ENCODE results near the gene COG2.
"Not testable (repeated sequence)": the region's sequence is repeated elsewhere in the genome, so short reads cannot be mapped to it uniquely, and the experiment has no call there.

The COG2 gene

DNA sequence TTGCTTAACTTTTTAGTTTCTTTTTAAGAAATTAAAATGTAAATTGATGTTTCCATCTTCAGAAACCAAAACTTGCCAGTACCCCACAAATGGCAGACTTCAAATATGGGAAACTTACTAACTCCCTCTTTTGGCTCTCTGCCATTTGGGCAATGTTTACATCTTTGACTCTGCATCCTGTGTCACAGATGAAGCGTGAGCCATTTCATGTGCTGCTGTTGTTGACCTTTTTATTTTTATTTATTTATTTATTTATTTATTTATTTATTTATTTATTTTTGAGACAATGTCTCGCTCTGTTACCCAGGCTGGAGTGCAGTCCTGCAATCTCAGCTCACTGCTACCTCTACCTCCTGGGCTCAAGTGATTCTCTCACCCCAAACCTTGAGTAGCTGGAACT, 16.0 kb upstream of the COG2 start:
- no peak for DNase-seq (ENCODE audit: low read depth, low spot score)

DNA sequence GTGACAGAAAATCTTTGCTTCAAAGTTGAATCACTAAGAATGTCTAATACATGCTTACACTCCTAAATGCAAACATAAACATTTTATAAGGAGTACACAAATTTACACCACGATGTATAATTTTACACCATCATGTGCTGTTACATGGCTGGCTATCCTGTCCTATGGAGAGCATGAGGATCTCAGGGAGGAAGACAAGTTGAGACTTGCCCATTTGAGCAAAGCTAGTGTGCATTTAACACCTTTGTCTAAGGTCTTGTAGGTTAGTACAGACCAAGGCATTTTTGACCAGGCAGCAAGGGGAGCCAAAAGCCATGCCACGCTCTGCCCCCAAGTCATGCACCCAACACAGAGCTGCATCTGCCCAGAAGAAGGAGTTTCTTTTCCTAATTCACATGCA, 14.5 kb upstream of the COG2 start:
- no peak for DNase-seq (ENCODE audit: low read depth, low spot score)

DNA sequence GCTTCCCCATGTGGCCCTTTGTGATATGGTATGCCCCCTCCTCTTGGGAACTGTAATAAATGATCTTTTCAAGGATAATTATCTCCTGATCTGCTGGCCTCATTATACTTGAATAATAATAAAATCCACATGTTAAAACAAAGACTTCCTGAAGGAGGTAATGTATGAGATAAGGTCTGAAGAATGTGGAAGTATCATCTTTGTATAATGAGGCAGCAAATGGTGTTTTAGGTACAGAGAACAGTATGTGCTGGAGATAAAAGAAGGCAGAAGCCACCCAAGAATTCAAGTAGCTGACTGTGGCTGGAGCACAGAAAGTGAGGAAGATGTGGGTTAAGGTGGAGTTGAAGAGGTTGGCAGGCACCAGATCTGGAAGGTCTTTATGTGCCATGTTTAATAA, 12.8 kb upstream of the COG2 start:
- no peak for DNase-seq (ENCODE audit: low read depth, low spot score)

DNA sequence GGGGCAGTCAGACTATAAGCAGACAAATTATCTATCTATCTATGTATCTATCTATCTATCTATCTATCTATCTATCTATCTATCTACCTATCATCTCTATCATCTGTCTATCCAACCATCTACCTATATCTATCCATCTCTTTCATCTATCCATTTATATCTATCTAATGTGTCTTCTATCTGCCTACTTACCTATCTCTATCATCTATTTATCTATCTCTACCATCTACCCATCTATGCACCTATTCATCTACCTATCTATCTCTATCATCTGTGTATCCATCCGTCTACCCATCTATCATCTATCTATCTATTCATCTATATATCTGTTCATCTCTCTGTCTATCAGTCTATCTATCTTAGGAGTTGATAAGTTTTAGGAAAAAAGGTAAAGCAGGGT, 10.8 kb upstream of the COG2 start:
- no peak for DNase-seq (ENCODE audit: low read depth, low spot score)

DNA sequence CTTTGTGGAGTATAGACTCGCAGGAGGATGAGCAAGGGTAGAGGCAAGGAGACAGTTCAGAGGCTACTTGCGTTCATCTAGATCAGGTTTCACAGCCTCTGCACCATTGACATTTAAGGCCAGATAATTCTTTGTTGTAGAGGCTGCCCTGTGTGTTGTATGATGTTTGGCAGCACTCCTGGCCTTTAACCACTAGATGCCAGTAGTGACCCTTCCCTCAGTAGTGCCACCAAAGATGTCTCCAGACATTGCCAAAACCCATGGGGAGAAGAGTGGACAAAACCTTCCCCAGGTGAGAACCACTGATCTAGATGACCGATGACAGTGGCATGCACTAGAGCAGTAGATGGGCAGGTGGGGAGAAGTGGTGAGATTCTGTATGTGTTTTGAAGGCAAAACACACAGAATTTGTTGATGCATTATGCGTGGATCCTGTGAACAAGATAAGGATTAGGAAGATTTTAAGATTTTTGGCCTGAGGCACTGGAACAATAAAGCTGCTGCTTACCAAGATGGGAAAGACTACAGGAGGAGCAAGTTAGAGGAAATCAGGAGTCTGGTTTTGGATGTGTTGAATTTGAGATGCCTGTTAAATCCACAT, 9.9 kb upstream of the COG2 start:
- DNase-seq (ENCODE audit: low read depth, low spot score), result peak; percentile 50

DNA sequence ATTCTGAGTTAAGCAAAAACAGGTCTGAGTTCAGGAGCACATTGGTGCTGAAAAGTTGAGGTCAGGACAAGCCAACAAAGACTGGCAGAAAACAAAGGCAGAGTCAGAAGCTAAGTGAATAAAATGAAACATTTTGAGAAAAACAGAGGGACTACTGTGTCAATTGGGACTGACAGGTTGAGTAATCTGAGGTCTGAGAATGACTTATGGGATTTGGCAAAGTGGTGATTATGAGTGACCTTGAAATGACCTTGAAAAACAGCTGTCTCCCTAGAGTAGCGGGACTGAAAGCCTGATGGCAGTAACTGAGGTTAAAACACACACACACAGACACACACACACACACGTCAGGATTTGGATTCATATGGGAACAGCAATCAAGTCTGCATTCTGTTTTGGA, 8.8 kb upstream of the COG2 start:
- no peak for DNase-seq (ENCODE audit: low read depth, low spot score)

DNA sequence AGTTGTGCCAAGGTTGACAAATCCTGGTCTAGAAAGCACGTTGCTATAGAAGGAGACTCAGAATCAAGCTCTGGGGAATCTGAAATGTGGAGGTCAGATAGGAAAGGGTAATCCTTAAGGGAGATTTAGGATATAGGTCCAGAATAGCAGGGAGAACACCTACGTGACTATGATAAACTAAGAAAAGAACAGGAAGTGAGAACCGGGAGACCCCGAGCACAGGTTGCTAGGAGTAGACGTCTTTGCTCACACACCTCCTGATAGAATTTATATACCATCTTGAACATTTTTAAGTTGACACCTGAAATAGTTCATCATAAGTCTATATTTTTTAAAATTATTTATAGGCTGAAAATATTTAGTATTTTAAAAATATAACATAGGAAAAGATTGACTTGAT, 7.9 kb upstream of the COG2 start:
- DNase-seq (ENCODE audit: low read depth, low spot score), result no peak

DNA sequence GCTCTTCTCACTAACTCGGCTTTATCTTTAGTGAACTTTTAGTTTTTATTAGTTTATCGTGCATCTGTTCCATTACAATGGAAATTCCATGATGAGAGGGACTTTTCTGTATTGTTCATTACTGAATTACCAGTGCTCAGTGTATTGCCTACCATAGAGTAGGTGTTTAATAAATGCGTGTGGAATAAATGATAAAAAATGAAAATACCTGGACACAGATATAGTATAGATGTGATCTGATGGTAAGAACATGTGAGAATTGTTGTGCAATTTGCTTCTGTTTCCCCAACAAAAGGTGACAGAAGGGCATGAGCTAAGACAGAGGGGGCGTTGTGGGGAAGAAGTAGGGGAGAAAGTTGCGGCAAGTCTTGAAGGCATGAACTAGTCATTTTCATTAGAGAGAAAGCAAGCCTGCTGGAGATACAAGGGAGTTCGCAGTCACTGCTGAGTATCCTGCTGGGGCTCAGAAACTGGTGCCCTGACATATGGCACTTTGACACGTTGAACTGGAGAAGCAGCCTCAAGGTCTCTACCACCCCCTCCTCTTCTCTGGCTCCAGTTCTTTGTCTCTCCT, 5.6 kb upstream of the COG2 start:
- DNase-seq (ENCODE audit: low read depth, low spot score), result no peak

DNA sequence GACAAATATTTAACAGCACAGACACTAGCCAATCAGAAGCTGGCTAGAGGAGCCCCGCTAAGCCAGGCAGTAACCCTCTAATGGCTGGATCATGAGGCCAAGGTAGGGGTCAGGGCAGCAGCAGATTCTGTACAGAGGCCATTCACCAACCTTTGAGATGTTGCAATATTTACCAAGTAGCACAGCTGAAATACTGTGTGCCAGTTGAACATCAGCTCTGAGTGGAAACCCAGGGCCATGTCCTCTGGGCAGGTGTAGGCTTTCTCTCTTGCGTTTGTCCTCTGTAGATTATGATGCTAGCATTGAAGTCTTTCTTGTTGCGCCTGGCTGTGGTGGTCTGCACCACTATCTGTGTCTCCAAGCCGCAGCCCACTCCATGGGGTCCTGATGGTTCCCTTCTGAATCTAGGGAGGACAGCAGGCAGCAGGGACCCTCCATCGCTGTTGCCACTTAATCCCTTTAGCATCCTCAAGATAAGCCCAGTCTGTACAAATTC, 2.5 kb upstream of the COG2 start:
- no peak for DNase-seq (ENCODE audit: low read depth, low spot score)

DNA sequence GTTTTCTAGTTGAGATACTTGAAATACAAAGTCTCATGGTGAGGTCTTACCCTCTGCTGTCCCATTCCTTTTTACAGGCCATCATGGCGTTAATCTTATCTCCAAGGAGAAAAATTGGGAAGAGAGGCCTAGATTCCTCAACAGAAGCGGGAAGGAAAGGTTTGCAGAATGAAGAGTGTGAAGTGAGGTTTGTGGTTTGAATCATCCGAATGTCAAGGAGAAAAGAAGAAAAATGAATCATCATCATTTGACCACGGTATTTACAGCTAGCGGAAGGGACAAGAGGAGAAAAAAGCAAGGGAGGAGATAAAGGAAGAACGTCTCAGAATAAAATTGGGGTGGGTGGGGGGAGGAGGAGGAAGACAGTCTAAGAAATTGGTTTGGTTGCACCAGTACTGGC, 935 bp upstream of the COG2 start:
- DNase-seq (ENCODE audit: low read depth, low spot score), result peak; percentile 11

DNA sequence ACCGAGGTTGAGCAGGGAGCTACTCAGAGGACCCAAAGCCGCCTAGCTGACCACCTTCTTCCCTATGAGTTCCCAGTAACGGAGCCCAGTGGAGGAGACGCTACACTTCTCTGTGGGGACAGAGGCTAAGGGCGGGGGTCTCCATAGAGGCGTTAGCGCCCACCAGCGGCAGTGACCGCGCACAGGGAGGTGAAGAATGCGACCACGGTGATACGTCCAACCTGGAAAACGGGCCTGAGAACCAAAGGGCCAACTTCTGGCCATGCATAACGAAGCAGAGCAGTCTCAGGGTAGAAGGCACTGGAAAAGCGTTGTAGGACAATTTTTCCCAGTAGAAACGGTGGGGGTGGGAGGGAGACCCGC, 400 bp upstream of the COG2 start:
- no peak for DNase-seq (ENCODE audit: low read depth, low spot score)

DNA sequence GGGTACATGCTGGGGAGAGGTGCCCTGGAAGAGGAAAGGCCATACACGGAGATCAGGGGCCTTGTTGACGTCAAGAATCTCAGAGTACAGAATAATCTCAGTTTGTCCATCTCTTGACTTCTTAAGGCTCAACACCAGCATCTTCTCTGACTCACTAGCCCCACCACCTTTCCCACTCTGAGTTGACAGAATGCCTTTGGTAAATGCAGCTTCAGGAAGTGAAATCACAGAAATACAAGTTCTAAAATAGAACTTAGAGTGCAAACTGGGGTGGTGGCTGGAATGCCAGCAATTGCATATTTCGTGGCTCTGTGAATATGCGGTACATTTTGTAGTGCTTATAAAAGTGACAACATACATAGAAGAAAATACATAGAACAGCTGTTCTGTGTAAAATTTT, 1.6 kb downstream of the COG2 start:
- DNase-seq (ENCODE audit: low read depth, low spot score), result peak; percentile 9

DNA sequence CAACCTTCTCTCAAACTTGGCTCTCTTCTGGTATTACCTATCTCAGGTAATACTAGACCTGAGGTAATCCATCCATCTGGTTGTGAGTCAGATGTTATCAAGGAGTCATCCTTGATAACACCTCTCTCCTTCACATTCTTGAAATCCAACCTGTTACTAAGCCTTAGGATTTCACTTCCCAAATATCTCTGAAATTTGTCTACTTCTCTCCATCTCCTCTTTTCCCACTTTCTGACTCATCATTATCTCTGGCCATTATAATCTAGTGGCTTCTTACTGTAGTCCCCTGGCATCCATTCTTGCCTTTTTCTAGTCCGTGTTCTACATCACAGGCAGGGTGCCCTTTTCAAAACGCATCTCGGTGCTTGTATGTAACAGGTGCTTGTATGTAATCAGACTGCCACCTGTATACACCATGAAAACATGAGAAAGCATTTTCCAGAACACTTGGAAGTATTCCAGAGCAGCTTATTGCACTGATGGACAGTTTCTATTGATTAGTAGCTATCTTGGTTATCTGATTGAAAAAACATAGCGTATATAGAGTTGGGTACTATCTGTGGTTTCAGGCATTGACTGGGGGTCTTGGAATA, 4.5 kb downstream of the COG2 start:
- DNase-seq (ENCODE audit: low read depth, low spot score), result no peak

DNA sequence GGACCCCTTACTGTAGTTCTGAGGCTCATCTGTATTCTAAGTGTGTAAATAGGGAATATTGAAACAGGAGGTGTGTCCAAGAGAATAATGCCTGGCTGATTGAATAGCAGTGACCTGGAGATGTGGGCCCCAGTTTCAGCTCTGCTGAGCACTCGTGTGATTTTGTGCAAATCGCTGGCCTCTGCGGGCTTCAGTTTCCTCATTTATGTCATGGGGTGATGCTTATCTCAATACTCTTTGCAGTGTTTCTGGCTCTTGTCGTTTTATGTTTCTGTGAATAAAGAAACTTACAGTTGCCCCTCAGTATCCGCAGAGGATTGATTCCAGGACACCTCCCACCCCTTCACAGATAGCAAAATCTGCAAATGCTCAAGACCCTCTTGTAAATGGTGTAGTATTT, 5.0 kb downstream of the COG2 start:
- no peak for DNase-seq (ENCODE audit: low read depth, low spot score)

DNA sequence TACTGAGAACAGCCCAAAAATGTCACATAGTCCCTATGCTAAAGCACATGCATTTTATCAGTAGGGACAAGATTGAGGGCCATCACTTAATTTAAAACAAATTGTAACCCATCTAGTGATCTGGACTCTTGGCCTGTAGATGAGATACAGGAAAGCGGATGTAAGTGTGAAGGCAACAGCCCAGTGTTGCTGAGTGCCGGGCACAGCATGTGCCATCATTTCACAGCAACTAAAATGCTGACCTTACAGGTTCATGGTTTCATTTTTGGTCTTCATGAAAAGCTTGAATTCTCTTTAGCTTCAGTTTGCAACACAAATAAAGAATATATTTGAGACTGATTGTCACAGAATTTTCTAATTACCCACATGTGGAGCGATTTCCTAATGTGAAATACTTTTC, 5.8 kb downstream of the COG2 start:
- no peak for DNase-seq (ENCODE audit: low read depth, low spot score)

DNA sequence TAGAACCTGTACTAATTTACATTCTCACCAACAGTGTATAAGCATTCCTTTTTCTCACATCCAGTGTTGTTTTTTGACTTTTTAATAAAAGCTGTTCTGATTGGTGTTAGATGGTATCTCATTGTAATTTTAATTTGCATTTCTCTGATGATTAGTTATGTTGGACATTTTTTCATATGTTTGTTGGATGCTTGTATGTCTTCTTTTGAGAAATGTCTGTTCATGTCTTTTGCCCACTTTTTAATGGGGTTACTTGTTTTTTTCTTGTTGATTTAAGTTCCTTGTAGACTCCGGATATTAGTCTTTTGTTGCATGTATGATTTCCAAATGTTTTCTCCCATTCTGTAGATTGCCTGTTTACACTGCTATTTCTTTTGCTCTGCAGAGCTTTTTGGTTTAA, 8.0 kb downstream of the COG2 start:
- no peak for DNase-seq (ENCODE audit: low read depth, low spot score)

DNA sequence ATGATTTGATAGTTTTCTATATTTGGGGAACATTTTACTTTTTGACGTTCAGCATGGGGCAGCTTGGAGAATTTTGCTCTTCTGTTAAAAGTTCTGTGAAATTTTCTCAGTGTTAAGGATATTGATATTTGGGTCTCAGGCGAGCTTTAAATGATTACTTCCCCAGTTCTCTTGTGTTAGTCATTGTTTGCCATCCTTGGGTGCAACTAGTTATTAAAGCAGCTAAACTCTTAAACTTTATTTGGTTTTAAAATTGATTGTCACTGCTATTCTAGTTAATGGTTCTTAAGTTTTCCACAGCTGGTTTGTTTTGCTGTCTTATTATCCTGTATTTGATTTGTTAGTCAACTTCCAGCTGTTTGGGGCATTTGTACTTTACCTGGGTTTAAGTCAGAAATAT, 9.0 kb downstream of the COG2 start:
- no peak for DNase-seq (ENCODE audit: low read depth, low spot score)

DNA sequence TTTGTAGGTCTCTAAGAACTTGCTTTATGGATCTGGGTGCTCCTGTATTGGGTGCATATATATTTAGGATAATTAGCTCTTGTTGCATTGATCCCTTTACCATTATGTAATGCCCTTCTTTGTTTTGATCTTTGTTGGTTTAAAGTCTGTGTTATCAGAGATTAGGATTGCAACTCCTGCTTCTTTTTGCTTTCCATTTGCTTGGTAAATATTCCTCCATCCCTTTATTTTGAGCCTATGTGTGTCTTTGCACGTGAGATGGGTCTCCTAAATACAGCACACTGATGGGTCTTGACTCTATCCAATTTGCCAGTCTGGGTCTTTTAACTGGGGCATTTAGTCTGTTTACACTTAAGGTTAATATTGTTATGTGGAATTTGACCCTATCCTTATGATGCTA, 14.4 kb downstream of the COG2 start:
- DNase-seq (ENCODE audit: low read depth, low spot score), result not testable (repeated sequence)

DNA sequence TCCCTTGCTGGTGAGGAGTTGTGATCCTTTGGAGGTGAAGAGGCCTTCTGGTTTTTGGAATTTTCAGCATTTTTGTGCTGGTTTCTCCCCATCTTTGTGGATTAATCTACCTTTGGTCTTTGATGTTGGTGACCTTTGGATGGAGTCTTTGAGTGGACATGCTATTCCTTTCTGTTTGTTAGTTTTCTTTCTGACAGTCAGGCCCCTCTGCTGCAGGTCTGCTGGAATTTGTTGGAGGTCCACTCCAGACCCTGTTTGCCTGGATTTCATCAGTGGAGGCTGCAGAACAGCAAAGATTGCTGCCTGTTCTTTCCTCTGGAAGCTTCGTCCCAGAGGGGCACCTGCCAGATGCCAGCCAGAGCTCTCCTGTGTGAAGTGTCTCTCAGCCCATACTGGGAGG, 15.8 kb downstream of the COG2 start:
- DNase-seq (ENCODE audit: low read depth, low spot score), result not testable (repeated sequence)

DNA sequence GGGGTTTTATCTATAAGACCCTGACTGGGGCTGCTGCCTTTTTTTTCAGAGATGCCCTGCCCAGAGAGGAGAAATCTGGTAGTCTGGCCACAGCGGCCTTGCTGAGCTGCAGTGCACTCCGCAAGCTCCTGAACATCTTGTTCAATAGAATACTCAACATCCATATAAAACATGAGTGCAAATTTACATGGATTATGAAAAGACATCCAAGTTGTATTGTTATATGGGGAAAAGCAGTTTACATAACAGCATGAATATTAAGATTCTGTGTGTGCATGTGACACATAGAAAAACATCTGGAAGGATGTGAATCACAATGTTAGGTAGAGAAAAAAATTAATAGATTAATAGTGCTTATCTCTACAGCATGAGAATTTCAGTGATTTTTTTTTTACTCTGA, 16.4 kb downstream of the COG2 start:
- DNase-seq (ENCODE audit: low read depth, low spot score), result no peak

DNA sequence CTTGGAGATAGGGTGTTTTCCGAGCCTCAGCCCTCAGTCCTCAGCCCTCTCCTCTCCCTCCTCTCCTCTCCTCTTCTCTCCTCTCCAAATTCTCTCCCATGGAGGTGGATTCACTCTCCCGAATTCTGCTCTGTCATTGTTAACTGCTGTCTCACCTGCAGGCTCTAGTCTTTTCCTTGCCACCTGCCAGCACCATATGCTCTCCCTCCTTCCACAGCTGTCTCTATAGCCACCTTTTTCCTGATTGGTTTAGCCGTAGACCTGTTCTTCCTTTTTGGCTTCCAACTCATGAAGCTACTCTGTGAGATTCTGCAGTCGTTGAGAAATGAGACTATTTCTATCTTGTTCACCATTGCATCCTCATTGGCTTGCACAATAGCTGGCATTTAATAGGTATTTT, 19.7 kb downstream of the COG2 start:
- no peak for DNase-seq (ENCODE audit: low read depth, low spot score)

DNA sequence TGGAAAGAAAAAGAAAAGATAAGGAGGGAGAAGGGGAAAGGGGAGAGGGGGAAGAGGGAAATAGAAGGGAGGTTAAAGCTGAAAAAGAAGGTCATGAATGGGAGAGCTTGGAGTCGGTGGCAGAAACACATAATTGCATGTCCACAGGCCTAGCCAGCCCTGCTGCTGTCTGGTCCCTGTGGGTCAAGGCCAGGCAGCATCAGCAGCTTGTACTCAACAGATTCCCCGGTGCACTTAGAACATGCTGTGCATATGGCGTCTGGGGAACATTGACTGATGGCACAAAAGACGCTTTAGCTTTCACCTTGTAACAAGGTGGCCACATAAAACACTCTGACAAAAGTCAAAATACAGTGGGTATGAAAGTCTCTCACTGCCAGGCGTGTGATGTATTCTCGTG, 25.9 kb downstream of the COG2 start:
- DNase-seq (ENCODE audit: low read depth, low spot score), result no peak

DNA sequence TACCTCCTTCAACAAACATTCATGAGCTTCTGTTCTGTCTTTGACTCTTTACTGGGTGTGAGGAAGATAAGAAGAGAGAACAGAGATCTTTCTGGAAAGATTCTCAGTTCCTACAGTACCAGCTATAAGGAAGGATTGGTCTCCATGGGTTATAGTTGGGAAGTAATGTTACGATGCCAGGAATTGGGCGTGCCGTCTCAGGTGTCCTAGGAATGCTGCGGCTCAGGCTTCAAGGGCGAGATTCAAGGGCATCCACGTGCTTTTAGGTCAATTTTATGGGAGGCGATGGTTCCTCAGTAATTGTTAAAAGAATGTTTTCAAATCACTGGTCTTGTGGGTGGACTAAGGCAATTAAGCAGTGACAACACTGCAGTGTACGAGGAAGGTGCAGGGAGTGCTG, 27.3 kb downstream of the COG2 start:
- DNase-seq (ENCODE audit: low read depth, low spot score), result no peak

DNA sequence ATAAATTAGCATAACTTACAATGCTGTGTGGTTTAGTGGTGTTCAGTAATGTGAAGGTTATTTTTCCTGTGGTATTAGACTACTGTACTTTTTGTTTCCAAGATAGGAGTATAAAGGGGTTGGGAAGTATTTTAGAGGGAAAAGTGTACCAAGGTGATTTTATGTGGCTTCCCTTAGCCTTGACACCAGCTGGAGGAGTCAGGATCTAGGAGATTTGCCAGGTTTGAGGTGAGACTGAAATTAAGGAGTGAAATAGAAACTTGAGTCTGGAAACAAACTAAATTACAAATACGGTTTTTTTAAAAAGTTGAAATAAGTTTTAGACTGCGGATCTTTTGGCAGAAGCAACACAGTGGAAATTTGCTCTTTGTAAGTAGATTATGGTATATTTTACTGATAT, 32.3 kb downstream of the COG2 start:
- peak; percentile 36 for DNase-seq (ENCODE audit: low read depth, low spot score)
